GM11168 (cell line): Measurements from ENCODE around the gene POLR1E.
"Not testable (repeated sequence)": the region's sequence is repeated elsewhere in the genome, so short reads cannot be mapped to it uniquely, and the experiment has no call there.

Source experiments
- in situ Hi-C: fragments of 300-500 bp; cut with MboI; formaldehyde crosslinking; loops from one replicate; pipeline ENCODE4 v1.12.0; 2022; ENCODE audit warnings: low sequenced_read_pairs; ENCODE audit not compliant: unreplicated experiment

Gene POLR1E

DNA sequence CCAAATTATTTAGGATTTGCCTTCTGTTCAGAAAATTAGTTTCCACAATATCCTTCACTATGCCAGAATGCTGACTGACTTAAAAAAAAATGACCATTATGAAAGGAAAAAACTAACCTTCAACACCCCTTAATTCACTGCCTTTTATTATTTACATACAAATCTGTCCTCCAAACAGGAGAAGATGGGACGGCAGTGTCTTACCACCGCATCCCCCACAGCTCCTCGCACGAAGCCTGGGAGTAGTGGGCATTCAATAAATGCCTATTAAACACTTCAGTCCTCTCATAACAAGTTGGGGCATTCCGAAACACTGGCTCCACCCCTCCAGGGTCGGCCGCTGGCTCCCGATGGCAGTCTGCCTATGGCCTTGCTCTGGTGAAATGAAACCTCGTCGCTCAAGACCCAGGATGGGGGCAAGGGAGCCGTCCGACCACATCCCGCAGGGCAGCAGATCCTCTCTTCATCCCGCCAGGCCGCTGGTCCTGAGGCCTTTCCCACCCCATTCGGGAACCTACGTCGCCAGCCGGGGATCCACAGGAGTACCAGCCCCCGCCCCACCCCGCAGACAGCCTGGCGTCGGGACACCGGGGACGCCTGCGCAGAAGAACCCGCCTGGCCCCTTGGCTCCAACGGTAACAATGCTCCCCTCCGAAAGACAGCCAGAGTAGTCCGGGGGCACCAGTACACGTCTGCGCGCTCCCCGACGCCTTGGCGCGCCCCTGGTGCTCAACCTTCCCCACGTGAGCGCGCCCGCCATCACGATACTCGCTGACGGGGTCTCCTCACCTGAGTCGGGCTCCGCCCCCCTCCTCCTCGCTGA lies 21.1 kb upstream of the POLR1E start:
- in situ Hi-C loops: no loop called here

DNA sequence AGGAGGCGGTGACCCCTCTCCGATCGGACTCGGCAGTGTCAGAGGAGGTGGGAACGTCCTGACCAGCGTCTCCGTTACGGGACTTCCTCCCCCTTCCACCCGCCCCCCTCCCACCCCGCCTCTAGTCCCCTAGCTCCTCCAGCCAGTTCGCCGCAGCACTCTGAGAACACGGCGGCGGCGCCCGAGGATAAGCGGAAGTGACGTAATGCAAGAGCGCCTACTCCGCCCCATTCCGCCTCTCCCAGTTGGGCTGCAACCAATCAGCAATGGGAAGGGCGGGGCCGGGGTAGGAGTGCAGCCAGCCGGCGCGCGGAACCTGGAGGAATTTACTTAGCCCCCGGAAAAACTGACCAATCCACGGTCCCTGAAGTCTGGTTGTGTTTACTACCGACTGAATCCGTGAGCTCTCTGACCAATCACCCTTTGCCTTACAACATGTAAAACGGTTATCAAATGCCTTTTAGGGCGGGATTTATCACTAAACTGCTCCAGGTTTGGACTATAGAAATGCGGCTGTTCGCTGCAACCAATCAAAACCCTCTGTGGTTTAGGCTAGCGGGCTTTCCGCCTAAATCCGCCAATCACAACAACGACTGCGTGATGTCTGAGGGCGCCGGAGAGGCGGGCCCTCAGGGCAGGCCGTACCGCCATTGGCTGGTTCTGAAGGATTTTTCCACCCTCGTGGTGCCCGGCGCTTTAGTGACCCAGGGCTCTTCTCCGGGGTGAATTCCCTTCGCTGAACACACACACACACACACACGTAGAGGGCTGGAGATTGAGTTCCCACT lies 20.3 kb upstream of the POLR1E start, which contains the start of gene ZBTB5:
Gene ZBTB5 (minus strand): TSS at position 202 of the 788 bp plus-strand sequence. CDS start 22,899 bp downstream, outside the sequence.
- in situ Hi-C loops: no loop called here

DNA sequence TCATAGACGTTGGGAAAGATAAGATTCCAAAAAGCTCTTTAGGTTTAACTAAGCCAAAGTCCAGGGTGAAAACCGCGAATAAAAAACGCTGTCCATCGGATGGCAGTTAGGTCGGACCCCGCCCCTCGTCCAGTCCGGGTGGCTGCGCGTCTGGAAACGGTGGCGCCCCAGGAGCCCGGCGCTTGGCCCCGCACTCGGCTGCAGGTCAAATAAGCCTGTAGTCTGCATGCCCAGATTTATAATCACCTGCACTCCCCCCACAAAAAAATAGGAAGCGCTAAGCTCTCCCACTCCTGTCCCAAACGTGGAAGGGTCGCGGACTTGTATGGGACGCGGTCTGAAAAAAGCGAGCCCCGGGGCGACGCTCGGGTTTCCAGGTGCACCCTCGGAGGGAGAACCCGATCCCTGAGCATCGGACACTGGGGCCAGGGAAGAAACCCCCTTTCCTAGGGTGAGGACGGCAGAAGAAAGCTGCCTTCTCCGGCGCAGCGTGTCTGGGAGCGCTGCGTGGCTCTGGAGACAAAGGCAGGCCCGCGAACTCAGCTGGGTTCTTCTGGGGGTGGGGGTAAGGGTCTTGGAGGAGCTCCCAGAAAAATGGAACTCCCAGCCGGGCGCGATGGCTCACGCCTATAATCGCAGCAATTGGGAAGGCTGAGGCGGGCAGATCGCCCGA lies 19.6 kb upstream of the POLR1E start:
- in situ Hi-C loops: no loop called here

DNA sequence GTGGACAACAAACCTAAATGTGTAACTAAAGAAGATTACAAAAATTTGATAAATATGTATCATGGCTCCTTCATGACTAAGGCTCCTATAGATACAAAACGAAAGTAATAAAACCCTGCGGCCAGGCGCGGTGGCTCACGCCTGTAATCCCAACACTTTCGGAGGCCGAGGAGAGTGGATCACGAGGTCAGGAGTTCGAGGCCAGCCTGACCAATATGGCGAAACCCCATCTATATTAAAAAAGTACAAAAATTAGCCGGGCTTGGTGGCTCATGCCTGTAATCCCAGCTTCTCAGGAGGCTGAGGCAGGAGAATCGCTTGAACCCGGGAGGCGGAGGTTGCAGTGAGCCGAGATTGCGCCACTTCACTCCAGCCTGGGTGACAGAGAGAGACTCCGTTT lies 18.2 kb upstream of the POLR1E start:
- in situ Hi-C loops: not testable (repeated sequence)

DNA sequence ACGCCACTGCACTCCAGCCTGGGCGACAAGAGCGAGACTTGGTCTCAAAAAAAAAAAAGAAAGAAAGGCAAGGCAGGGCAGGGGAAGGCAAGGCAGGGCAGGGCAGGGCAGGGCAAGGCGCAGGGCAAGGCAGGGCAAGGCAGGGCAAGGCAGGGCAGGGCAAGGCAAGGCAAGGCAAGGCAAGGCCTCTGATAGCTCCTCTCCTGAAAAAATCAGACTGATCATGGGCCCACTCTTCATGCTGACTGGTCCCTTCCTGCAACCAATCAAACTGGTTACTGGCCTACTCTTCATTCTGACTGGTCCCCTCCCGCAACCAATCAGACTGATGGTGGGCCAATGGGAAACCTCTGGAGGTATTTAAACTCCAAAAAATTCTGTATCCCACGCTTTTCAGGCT lies 17.1 kb upstream of the POLR1E start:
- in situ Hi-C loops: no loop called here

DNA sequence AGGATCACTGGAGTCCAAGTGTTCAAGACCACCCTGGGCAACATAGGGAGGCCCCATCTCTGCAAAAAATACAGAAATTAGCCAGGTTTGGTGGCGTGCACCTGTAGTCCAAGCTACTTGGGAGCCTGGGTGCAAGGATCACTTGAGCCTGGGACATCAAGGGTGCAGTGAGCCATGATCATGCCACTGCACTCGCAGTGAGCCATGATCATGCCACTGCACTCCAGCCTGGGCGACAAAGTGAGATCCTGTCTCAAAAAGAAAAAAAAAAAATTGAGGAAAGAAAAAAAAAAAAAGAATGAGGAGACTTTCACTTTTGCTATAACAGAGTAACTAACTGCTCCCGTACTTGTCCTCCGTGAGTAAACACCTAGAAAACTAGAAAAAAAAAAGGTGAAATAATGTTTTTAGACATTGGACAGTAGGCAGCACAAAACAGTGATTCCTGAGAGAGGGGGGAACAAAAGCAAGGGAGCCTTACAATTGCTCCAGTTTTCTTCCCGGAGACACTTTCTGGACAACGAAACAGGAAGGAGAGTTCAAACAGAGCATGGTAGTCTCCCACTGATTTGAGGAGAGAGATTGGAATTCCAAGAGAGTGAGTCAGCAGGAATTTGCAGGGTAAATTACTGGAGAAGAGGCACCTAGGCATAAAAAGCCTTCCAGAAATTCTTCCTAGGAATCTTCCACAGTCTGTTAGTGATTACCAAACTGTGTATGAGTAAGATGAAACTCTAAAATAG lies 13.6 kb upstream of the POLR1E start:
- in situ Hi-C loops: no loop called here

DNA sequence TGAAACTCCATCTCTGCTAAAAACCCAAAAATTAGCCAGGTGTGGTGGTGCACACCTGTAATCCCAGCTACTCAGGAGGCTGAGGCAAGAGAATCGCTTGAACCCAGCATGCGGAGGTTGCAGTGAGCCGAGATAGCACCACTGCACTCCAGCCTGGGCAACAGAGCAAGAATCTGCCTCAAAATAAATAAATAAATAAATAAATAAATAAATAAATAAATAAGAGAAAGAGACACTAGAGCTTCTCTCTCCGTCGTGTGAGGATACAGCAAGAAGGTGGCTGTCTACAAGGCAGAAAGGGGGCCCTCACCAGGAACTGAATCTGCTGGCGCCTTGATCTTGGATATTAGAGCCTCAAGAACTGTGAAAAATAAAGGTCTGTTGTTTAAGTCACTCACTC lies 11.8 kb upstream of the POLR1E start:
- in situ Hi-C loops: not testable (repeated sequence)

DNA sequence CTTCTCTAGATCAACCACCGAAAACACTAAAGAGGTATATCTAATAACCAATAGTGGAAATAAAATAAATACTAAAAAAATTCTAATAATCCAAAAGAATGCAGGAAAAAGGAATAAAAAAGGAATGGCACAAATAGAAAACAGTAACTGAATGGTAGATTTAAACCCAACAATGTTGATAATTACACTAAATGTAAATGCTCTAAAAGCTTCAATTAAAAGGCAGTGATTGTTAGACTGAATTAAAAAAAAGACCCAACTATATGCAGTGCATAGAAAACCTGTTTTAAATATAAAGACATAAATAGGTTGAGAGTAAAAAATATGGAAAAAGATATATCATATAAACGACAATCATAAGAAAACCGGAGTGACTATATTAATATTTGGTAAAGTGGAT lies 11.3 kb upstream of the POLR1E start:
- in situ Hi-C loops: no loop called here

DNA sequence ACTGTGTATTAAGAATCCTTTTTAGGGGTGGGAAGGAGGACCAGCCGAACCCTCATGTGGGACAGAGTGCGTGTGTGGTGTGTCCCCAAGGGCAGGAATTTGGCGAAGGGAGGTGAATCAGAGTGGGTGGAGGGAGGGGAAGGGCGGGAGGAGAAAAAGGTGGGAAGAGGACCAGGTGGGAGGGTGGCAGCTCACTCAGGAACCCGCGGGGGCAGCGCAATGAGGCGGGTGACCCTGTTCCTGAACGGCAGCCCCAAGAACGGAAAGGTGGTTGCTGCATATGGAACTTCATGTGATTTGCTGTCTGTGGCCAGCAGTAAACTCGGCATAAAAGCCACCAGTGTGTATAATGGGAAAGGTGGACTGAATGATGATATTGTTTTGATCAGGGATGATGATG lies 8.8 kb upstream of the POLR1E start:
- in situ Hi-C loops: no loop called here

DNA sequence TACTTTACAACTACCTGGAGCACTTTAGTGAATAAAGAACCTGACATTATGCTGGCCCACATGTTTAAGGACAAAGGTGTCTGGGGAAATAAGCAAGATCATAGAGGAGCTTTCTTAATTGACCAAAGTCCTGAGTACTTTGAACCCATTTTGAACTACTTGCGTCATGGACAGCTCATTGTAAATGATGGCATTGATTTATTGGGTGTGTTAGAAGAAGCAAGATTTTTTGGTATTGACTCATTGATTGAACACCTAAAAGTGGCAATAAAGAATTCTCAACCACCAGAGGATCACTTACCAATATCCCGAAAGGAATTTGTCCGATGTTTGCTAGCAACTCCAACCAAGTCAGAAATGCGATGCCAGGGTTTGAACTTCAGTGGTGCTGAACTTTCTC lies 8.3 kb upstream of the POLR1E start:
- in situ Hi-C loops: not testable (repeated sequence)

DNA sequence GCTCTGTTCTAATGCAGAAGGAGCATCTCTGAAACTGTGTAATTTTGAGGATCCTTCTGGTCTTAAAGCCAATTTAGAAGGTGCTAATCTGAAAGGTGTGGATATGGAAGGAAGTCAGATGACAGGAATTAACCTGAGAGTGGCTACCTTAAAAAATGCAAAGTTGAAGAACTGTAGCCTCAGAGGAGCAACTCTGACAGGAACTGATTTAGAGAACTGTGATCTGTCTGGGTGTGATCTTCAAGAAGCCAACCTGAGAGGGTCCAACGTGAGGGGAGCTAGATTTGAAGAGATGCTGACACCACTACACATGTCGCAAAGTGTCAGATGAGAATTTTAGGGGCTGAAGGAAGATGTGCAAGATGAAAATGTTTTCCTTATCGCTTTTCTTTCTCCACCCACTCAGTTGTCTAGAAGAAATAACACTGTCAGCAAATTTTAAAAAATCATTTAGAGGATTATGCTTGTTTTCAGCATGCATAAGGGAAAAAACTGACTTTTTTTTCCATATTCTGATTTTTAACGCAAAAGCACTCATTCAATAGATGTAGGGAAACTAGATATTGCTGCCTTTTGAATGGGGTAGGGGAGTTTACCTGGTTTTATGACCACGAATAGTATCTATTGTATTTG lies 7.6 kb upstream of the POLR1E start:
- in situ Hi-C loops: not testable (repeated sequence)

DNA sequence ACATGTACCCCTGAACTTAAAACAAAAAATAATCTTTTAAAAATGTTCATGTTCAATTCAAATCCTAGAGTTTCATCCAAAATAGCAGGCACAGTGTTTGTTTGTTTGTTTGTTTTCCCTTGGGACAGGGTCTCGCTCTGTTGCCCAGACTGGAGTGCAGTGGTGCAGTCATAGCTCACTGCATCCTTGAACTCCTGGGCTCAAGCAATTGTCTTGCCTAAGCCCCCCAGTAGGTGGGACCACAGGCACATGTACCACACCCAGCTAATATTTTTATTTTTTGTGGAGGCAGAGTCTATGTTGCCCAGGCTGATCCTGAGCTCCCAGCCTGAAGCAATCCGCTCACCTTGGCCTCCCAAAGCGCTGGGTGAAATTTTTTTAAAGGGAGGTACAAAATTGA lies 5.0 kb upstream of the POLR1E start:
- in situ Hi-C loops: no loop called here

DNA sequence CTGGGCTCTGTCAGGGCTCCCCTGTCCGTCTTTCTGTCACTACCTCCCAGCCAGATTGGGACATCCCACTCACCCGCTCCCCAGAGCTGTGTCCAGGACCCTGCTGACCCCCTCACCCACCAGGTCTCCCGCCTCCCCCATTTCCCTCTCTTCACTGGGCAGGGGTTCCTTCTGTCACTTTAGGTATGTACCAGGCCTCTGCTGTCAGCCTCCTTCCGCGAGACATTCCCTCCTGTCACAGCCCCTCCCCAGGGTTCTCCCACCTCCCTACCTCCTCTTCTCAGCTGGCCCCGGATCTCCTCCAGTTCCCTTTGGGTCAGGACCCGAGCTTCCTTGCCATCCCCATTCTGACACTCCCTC lies 488 bp downstream of the POLR1E start:
- in situ Hi-C loops: no loop called here

DNA sequence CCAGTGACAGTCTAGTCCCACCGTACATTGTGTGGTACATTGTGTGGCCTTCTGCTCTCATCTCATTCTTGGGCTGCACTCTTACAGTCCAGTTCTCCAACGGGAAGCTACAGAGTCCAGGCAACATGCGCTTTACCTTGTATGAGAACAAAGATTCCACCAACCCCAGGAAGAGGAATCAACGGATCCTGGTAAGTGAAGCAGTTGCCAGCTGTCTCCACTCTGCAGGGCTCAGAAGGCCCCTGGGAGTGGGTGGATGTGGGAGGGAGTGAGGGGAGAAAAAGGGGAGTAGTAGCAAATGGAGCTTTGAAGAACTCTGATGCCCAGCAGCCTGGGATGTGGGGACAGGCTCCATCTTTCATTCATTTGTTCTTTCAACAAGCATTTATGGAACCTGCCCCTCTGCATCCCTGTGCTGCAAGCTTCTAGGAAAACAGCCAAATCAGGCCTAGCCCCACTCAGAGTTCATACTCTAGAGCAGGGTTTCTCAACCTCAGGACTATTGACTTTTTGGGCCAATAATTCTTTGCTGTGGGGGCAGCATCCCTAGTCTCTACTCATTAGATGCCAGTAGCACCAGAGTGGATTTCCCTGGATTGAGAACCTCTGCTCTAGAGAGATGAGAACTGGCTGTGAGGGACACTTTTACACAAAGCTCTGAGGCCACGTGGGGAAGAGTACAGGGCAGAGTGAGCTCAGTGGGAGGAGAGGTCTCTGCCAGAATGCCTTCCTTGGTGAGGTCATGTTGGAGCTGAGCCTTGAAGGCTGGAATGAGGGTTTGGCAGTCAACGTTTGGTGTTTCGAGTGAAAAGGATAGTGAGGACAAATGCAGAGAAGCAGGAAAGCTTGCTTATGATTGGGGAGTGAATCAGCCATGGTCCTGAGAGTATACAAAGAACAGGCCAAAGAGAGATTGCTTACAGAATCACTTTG lies 1.1 kb downstream of the POLR1E start:
- in situ Hi-C loops: no loop called here

DNA sequence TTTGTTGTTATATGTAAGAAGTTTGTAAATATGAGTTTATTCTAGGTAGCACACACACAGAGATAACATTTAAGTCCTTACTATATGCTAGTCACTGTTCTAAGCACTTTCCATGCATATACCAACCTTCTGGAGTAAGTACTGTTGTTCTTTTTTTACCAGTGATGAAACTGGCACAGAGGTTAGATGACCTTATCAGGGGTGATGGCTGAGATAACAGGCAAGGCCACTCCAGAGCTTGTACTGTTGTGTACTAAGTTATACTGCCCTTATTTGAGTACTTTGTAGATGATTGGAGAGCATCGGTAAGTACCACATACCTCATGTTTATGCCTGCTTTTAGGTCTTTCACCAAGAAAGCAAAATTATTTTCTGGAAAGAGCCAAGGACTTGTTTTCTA lies 6.2 kb downstream of the POLR1E start:
- in situ Hi-C loops: no loop called here

DNA sequence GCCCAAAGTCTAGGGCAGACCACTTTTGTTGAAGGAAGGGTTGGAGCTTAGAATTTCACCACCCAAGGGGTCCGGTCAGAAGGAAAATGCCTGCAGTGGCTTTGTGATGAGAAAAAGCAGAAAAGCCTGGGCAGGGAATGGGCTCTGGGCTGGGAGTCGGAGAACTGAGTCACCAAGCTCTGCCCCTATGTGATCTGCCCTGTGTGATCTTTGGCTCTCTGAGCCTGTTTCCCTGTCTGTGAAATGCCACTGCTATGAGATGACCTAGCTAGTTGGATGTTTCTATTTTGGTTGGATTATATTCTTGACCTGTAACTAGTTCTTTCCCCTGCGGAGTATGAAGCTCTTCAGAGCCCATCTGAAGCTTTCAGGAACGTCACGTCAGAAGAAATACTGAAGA lies 9.8 kb downstream of the POLR1E start:
- in situ Hi-C loops: no loop called here

DNA sequence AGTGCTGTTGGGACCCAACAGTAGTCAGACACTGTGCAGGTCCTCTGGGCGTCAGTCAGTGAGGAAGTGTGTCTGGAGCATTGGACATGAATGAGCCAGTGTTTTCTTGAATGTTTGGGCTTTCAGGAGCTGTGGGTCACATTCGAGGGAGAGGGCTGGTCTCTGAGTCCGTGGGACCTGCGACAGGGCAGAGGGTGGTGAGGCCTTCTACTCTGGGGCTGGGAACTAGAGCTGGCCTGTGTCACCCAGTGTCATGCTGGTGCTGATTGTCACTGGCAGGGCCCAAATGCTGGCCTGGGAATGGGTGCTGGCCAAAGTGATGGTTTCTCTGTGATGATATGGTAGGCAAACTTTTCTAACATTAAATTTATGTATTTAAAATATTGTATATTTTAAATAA lies 10.3 kb downstream of the POLR1E start:
- in situ Hi-C loops: no loop called here

DNA sequence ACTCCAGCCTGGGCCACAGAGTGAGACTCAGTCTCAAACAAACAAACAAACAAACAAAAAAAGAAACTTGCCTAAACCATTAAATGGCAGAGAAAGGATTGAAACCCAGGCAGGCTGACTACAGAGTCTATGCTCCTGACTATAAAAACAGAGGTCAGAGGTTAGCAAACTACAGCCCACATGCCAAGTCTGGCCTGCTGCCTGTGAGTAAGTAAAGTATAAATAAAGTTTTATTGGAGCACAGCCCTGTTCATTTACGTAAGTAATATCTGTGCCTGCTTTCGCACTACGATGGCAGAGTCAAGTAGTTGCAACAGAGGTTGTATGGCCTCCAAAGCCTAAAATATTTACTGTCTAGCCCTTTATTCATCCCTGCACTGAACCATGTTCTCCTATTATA lies 11.6 kb downstream of the POLR1E start:
- in situ Hi-C loops: no loop called here

DNA sequence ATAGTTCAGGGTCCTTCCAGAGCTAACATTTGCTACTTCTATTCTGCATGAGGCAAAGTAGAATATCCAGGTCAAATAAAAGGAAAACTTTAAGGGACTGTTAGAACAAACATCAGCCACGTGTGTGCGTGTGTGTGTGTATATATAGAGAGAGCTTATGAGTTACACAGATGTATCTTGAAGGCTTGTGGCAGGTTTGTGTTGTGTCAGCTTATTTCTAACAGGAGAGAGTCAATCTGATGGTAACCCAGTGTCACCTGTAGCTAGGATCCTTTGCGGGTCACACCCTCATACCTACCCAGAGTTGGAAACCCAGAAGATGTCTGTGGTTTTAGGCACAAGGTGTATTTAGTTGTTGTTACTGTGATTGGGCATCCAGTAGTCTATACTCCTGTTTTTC lies 12.7 kb downstream of the POLR1E start:
- in situ Hi-C loops: no loop called here
